HepG2 (cell line): Measurements from ENCODE around the gene DEFB129. TPM values are rescaled to one million over a fixed set of nuclear protein-coding genes. Genes with fewer than 3 reads are reported as not detected.

Experiments used
- ATAC-seq: fragments of 200-7000 bp; cut with Tn5 transposase; 3 replicates; pipeline ENCODE4 v1.9.1; 2020; ENCODE audit warnings: mild to moderate bottlenecking, moderate library complexity
- BruUV-seq: library from RNA; stranded (reverse); fragments of 400-500 nt; replicated peaks from 2 replicates; lab custom pipeline; 2021; lab: Mats Ljungman, UMichigan
- CTCF ChIA-PET: fragments of 300-600 bp; formaldehyde crosslinking; extraction: SDS; loops from one replicate; lab custom pipeline; 2021; ENCODE audit warnings: low total read pairs, inconsistent platforms, low intra/inter-chr PET ratio; lab: Yijun Ruan, JAX
- POLR2A ChIA-PET: fragments of 350-600 bp; sonication (Branson Sonifier 250); formaldehyde crosslinking; loops from one replicate; lab custom pipeline; 2020; ENCODE audit warnings: antibody characterized with exemption, inconsistent platforms; lab: Yijun Ruan, JAX
- DNase-seq: peaks from one replicate; pipeline ENCODE4 v3.0.0-alpha.2; 2015; ENCODE audit warnings: low spot score
- FAIRE-seq: peaks from 3 replicates; lab custom pipeline; 2011; peaks lifted over from hg19 to GRCh38; lab: Jason Lieb, UNC
- H2AFZ ChIP-seq: one replicate; pipeline ENCODE4 v1.6.1; 2011; ENCODE audit warnings: low read length, inconsistent platforms
- H3K27ac ChIP-seq: fragments of 300-600 bp; 3 replicates; pipeline ENCODE4 v1.8.0; 2011; ENCODE audit warnings: mixed run types, mild to moderate bottlenecking, mixed read lengths, low read length, inconsistent platforms; ENCODE audit not compliant: insufficient read depth; ENCODE audit errors: extremely low read length
- H3K27me3 ChIP-seq, 2 experiments: fragments of 200-600 bp in 1 of 2; 2 replicates in 1 of 2; 3 replicates in 1 of 2; pipeline versions ENCODE4 v1.6.0 to v1.8.0; 2011; ENCODE audit warnings: low read length in 2 of 2, mild to moderate bottlenecking in 2 of 2, moderate library complexity in 2 of 2, inconsistent platforms in 1 of 2; ENCODE audit not compliant: insufficient read depth in 2 of 2, control insufficient read depth in 1 of 2
- H3K36me3 ChIP-seq, 2 experiments: fragments of 200-600 bp in 1 of 2; replicated peaks in 1 of 2; 2 replicates in 1 of 2; 3 replicates in 1 of 2; pipeline versions ENCODE4 v1.5.1 to v1.8.0; 2011; ENCODE audit warnings: low read length in 2 of 2, inconsistent platforms in 1 of 2; ENCODE audit not compliant: insufficient read depth in 2 of 2, control insufficient read depth in 1 of 2
- H3K4me1 ChIP-seq: 2 replicates; pipeline ENCODE4 v1.5.1; 2012; ENCODE audit warnings: low read length, inconsistent platforms; ENCODE audit not compliant: insufficient read depth
- H3K4me2 ChIP-seq: 2 replicates; pipeline ENCODE4 v1.6.0; 2011; ENCODE audit warnings: low read depth, low read length, inconsistent platforms
- H3K4me3 ChIP-seq, 3 experiments: fragments of 200-600 bp in 1 of 3; sonication (generic), shearing (Covaris generic) in 1 of 3; replicated peaks in 1 of 3; 2 replicates each; pipeline ENCODE4 v1.5.1; 2011 to 2016; ENCODE audit warnings: low read length in 3 of 3, inconsistent platforms in 2 of 3, low read depth in 2 of 3, mild to moderate bottlenecking in 2 of 3, control low read depth in 1 of 3, mixed read lengths in 1 of 3; ENCODE audit not compliant: insufficient read depth in 1 of 3
- H3K79me2 ChIP-seq: one replicate; pipeline ENCODE4 v1.6.1; 2011; ENCODE audit warnings: low read length, inconsistent platforms; ENCODE audit not compliant: insufficient read depth
- H3K9ac ChIP-seq: 2 replicates; pipeline ENCODE4 v1.6.0; 2011; ENCODE audit warnings: mild to moderate bottlenecking, low read depth, low read length, inconsistent platforms; ENCODE audit not compliant: insufficient read depth
- H3K9me3 ChIP-seq: 2 replicates; pipeline ENCODE4 v1.5.1; 2012; ENCODE audit warnings: mild to moderate bottlenecking, low read length
- H4K20me1 ChIP-seq: 2 replicates; pipeline ENCODE4 v1.6.0; 2011; ENCODE audit warnings: inconsistent platforms, mild to moderate bottlenecking, low read length, moderate library complexity; ENCODE audit not compliant: insufficient read depth
- FOXC1 ChIP-seq: sonication (generic); formaldehyde crosslinking; IDR thresholded peaks from 2 replicates; pipeline ENCODE4 v1.8.0; 2022; ENCODE audit warnings: mild to moderate bottlenecking, missing genetic modification reagents, borderline replicate concordance
- HIVEP1 ChIP-seq: sonication (generic); formaldehyde crosslinking; IDR thresholded peaks from 2 replicates; pipeline ENCODE4 v1.4.0; 2020; ENCODE audit warnings: mild to moderate bottlenecking, missing genetic modification reagents
- HNF4A ChIP-seq: sonication (generic); formaldehyde crosslinking; IDR thresholded peaks from 2 replicates; pipeline ENCODE4 v1.4.0; 2020; ENCODE audit warnings: missing genetic modification reagents
- HOXA3 ChIP-seq: sonication (generic); formaldehyde crosslinking; IDR thresholded peaks from 2 replicates; pipeline ENCODE4 v1.5.0; 2020; ENCODE audit warnings: missing genetic modification reagents
- KDM1A ChIP-seq: IDR thresholded peaks from 2 replicates; pipeline ENCODE4 v1.6.1; 2016; ENCODE audit warnings: missing compliant biosample characterization
- KLF15 ChIP-seq: sonication (generic); formaldehyde crosslinking; IDR thresholded peaks from 2 replicates; pipeline ENCODE4 v1.8.1; 2023; ENCODE audit warnings: borderline replicate concordance, mild to moderate bottlenecking, inconsistent platforms, missing genetic modification reagents, mixed read lengths
- MED8 ChIP-seq: sonication (generic); formaldehyde crosslinking; IDR thresholded peaks from 2 replicates; pipeline ENCODE4 v1.8.1; 2023; ENCODE audit warnings: mild to moderate bottlenecking, missing genetic modification reagents; ENCODE audit not compliant: insufficient replicate concordance
- NCOR1 ChIP-seq: fragments of 200-600 bp; sonication (generic); IDR thresholded peaks from 2 replicates; pipeline ENCODE4 v1.7.0; 2017; ENCODE audit warnings: antibody characterized with exemption, low read length, borderline replicate concordance
- SMARCC2 ChIP-seq: fragments of 450-650 bp; IDR thresholded peaks from 2 replicates; pipeline ENCODE4 v1.6.1; 2017; ENCODE audit warnings: antibody characterized with exemption, mild to moderate bottlenecking
- ZNF296 ChIP-seq: sonication (generic); formaldehyde crosslinking; conservative IDR thresholded peaks from 2 replicates; pipeline ENCODE4 v1.5.0; 2020; ENCODE audit warnings: mild to moderate bottlenecking, missing genetic modification reagents
- ZNF570 ChIP-seq: sonication (generic); formaldehyde crosslinking; IDR thresholded peaks from 2 replicates; pipeline ENCODE4 v1.4.0; 2020; ENCODE audit warnings: mild to moderate bottlenecking, missing genetic modification reagents, borderline replicate concordance
- ZNF629 ChIP-seq: sonication (generic); formaldehyde crosslinking; conservative IDR thresholded peaks from 2 replicates; pipeline ENCODE4 v1.5.0; 2020; ENCODE audit warnings: missing genetic modification reagents
- ZNF776 ChIP-seq: sonication (generic); formaldehyde crosslinking; IDR thresholded peaks from 2 replicates; pipeline ENCODE4 v1.4.0; 2020; ENCODE audit warnings: mild to moderate bottlenecking, missing genetic modification reagents
- WGBS: methylation state at CpG from one replicate; pipeline ENCODE4 v1.1.6; 2017; ENCODE audit warnings: low lambda C conversion rate; 5-methylcytosine and 5-hydroxymethylcytosine counted together
- in situ Hi-C: cut with HindIII; loops from 2 replicates; pipeline ENCODE4 v1.10.0; 2017; ENCODE audit warnings: low pct_unique_long_range_greater_than_20kb; ENCODE audit not compliant: extremely low pct_ligation_motif_present
- intact Hi-C: fragments of 100-400 bp; cut with micrococcal nuclease; formaldehyde crosslinking; loops from one replicate; pipeline ENCODE4 v1.10.0; 2022; ENCODE audit not compliant: unreplicated experiment
- polyA plus RNA-seq, 8 experiments: library from polyadenylated mRNA; depleted of rRNA in 3 of 8; stranded (reverse) in 7 of 8; unstranded in 1 of 8; fragments of >200 nt; fragmentation: Illumina TruSeq in 4 of 8; extraction: Trizol in 4 of 8; gene quantifications; 2 replicates each; pipeline versions ENCODE4 v1.2.1 to v1.2.3, GENCODE V29; 2011 to 2016; ENCODE audit warnings: low read depth in 4 of 8, missing spikeins in 1 of 8, mixed read lengths in 1 of 8; ENCODE audit not compliant: insufficient read depth in 1 of 8
- total RNA-seq, 5 experiments: library from RNA; depleted of rRNA; stranded (reverse); fragments of >200 nt; fragmentation: Illumina TruSeq; extraction: Trizol; gene quantifications; 2 replicates each; pipeline ENCODE4 v1.2.3, GENCODE V29; 2016; ENCODE audit warnings: low read depth in 1 of 5

Gene DEFB129
- total and polyA plus RNA-seq, 2 of the 13 experiments (the other 11 are each of a cell fraction or from before 2014, with no cell fraction given), result not detected

GRCh38 chr20:271069-271468 is 44.0 kb downstream of the DEFB129 start:
- CTCF ChIA-PET, result no interaction called here
- 94% methylated on average over 2 of the region's 4 CpGs for WGBS
- DNase-seq (no peak), FAIRE-seq (no peak), ATAC-seq (no peak)
- no peak overlapping the region for H3K9ac ChIP-seq
- no peak overlapping the region for H3K27ac ChIP-seq
- H2AFZ ChIP-seq, result no peak overlapping the region
- H4K20me1 ChIP-seq, result no peaks in the 10 kb centered on the region
- POLR2A ChIA-PET, result interaction anchor here (1.6 kb wide), 1 partner anchor 77 kb away, joined by 4 read pairs; no protein-coding TSS in a partner anchor
- H3K4me3 ChIP-seq, result no peak overlapping the region
- TF ChIP-seq SMARCC2 (no peak), ZNF296 (CRISPR knock-in tag) (0 out of 2 replicates have a peak, but pooled peaks have one; percentile 37), HNF4A (CRISPR knock-in tag) (no peak)
- no peaks in the 10 kb centered on the region for H3K9me3 ChIP-seq
- in situ Hi-C loops (no loop called here), intact Hi-C loops (no loop called here)
- no TSS peak for BruUV-seq
- H3K79me2 ChIP-seq, result no peaks in the 10 kb centered on the region
- H3K36me3 ChIP-seq, result peaks cover 6 to 12% of the 10 kb centered on the region in 2 experiments
- H3K4me2 ChIP-seq, result no peak overlapping the region
- peaks cover 3 to 12% of the 10 kb centered on the region in 2 experiments; a peak in 4 of 5 replicates for H3K27me3 ChIP-seq
- H3K4me1 ChIP-seq, result peaks cover 8% of the 10 kb centered on the region

- CTCF ChIA-PET, result no interaction called here
- H3K4me3 ChIP-seq, result no peak overlapping the region
- no peak overlapping the region for H3K27ac ChIP-seq
- no peak for ATAC-seq
- TF ChIP-seq NCOR1, result no peak
- no peak for TF ChIP-seq KDM1A (CRISPR knock-in tag)
- no peak for TF ChIP-seq FOXC1 (CRISPR knock-in tag)
- TF ChIP-seq MED8 (CRISPR knock-in tag), result peak; percentile 25
- TF ChIP-seq KLF15 (CRISPR knock-in tag), result no peak
- no peak for TF ChIP-seq HOXA3 (CRISPR knock-in tag)
- peak; percentile 88 for TF ChIP-seq ZNF629 (CRISPR knock-in tag)
- TF ChIP-seq ZNF776 (CRISPR knock-in tag), result 0 out of 2 replicates have a peak, but pooled peaks have one; percentile 28
- TF ChIP-seq ZNF570, result no peak
- no peak for TF ChIP-seq HIVEP1
- TF ChIP-seq, all 625 proteins: peak for 3
- POLR2A ChIA-PET, result interaction anchor here (0.7 kb wide), 1 partner anchor 76 kb away, joined by 3 read pairs; the partner anchor contains the start of gene NRSN2
- Histone ChIP-seq H3K9me3 (no peaks in the 10 kb centered on the region), H3K4me2 (no peak overlapping the region), H3K36me3 (peaks cover 10 to 16% of the 10 kb centered on the region in 2 experiments), H2AFZ (no peak overlapping the region), H3K79me2 (no peaks in the 10 kb centered on the region), H3K27me3 (peaks cover 3 to 9% of the 10 kb centered on the region in 2 experiments; a peak in 3 of 5 replicates), H3K4me1 (peaks cover 3% of the 10 kb centered on the region), H3K9ac (no peak overlapping the region), H4K20me1 (no peaks in the 10 kb centered on the region)
- in situ Hi-C loops, result no loop called here
- intact Hi-C loops, result no loop called here
- BruUV-seq, result no TSS peak
- FAIRE-seq (peak; percentile 36), DNase-seq (no peak)
These were observed 44.5 kb downstream of the DEFB129 start for GRCh38 chr20:271528-271927.
